NK-92 treated with Interleukin-12 subunit alpha and Interleukin-12 subunit beta, amount 100 ng/mL, for 24 hours (cell line): ENCODE results near the gene ASCC3.
"Not testable (repeated sequence)": the region's sequence is repeated elsewhere in the genome, so short reads cannot be mapped to it uniquely, and the experiment has no call there.

Experiments used
- DNase-seq: peaks from one replicate; lab custom pipeline; 2025; lab: John Stamatoyannopoulos, UW

ASCC3 gene

DNA sequence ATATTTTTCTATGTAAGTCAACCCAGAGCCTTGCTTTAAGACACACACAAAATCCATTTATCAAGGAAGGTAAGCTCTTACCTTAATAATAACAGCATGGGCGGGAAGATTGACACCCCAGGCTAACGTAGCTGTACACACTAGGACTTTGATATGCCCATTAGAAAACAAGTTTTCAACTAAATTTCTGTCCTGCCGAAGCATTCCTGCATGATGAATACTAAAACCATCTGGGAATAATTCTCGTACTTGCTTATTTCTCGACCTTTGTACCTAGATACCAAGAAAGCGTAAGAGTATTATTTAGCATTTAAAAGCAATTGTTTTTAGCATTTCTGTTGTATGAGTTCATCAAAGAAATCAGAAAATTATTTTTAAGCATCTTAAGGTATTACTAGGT is 218.9 kb downstream of the ASCC3 start:
- DNase-seq: no peak

DNA sequence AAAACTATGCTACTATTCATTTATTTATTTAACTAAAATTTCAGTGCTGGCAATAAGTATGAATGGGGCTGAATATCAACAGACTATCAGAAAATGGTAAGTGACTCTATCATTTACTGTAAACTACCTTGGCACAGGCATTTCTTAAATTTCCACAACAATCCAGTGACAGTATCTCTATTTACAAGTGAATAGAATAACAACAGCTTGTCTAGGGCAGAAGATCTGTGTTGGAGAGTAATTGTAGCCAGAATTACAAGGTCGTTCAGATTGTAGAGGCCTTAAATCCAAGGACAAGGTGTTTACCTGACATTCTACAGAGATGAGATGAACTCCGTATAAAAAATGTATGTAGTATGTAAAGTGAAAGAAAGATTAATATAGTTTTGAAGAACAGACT is 222.6 kb downstream of the ASCC3 start:
- no peak for DNase-seq

DNA sequence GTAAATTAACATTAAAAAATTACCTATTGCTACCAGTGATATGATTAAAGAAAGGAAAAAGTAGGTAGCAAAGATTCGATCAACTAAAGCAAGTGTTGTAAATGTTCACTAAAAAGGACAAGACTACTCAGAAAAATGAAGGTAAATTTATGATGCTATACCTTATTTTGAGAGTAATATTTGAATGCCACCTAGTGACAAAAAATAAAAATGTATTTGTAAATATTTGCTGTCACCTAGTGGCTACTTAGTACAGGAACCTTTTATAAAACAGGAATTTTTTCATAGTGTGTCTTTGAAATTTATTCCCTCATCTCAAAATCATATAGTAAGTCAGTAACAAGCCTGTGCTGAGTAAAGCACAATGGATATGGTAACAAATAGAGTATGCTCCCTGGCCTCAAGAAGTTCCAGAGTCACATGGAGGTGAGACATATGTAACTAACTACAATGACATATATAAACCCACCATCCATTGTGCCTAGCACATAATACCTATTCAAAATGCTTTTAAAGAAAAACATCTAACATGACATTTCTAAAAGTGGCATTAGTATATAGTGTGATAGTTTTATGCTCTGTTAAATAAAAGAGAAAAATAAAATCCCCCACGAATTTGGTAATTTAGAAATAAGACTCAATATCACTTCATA is 223.3 kb downstream of the ASCC3 start:
- DNase-seq: no peak

DNA sequence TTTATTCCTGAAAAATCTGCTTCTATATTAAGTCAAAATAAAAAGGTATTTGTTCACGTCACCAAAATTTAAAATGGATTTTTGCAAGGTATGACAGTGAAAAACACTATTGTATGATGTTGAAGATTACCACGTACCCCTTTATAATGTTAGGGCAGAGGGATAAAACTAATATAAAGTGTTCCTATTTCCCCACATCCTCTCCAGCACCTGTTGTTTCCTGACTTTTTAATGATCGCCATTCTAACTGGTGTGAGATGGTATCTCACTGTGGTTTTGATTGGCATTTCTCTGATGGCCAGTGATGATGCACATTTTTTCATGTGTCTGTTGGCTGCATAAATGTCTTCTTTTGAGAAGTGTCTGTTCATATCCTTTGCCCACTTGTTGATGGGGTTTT is 240.0 kb downstream of the ASCC3 start:
- DNase-seq: not testable (repeated sequence)

DNA sequence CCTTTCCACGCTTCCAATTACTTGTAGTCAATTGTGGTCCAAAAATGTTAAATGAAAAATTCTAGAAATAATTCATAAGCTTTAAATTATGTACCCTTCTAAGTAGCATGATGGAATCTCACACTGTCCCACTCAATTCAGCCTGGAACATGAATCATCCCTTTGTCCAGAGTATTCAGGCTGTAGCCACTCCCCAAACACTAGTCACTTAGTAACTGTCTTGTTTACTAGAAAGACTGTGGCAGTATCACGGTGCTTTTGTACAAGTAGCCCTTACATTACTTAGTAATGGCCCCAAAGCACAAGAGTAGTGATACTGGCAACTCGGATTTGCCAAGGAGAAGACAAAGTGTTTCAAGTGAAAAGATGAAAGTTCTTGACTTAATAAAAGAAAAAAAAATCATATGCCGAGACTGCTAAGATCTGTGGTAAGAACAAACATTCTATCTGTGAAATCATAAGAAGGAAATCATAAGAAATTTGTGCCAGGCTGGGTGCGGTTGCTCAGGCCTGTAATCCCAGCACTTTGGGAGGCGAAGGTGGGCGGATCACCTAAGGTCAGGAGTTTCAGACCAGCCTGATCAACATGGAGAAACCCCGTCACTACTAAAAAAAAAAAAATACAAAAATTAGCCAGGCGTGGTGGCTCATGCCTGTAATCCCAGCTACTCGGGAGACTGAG is 247.9 kb downstream of the ASCC3 start:
- DNase-seq: no peak

DNA sequence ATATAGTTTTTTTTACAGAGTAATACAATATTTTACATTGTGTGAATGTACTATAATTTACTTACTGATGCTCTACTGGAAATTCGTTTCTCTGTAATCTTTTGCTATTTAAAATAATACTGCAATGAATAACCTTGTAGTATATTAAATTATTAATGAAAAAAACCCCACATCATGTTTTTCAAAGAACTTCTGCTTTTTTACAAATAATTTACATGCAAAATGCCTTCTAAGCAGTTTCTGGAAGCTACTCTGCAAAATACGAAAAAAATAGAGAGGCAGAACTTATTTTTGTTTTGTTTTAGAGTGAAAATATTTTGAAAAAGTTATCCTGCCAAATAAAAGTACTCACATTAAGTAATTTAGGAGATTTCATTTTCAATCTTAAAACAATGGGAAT is 250.6 kb downstream of the ASCC3 start:
- DNase-seq: no peak

DNA sequence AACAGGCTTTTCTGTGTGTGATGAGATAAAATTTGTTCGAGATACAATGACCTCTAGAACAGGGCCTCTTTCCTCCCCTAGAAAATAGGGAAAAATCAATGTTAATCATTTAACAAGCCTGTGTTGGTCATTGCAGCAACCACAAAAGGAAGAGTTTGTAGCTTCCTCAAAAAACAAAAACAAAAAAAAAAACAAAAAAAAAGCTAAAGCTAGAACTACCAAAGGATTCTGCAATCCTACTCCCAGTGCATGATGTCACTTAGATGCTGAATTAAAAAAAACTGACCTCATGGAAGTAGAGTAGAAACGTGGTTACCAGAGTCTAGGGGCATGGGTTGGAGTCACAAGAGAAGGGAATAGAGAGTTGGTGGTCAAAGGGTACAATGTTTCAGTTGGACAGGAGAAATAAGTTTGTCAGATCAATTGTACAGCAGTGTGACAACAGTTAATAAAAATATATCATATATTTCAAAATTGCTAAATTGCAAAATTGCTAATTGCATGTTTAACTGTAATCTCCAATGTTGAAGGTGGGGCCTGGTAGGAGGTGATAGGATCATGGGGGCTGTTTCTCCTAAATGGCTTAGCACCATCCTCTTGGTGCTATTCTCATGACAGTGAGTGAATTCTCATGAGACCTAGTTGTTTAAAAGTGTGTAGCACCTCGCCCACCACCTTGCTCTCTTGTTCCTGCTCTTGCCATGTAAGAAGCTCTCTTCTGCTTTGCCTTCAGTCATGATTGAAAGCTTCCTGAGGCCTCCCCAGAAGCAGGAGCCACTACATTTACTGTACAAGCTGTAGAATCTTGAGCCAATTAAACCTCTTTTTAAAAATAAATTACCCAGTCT is 253.0 kb downstream of the ASCC3 start:
- no peak for DNase-seq

DNA sequence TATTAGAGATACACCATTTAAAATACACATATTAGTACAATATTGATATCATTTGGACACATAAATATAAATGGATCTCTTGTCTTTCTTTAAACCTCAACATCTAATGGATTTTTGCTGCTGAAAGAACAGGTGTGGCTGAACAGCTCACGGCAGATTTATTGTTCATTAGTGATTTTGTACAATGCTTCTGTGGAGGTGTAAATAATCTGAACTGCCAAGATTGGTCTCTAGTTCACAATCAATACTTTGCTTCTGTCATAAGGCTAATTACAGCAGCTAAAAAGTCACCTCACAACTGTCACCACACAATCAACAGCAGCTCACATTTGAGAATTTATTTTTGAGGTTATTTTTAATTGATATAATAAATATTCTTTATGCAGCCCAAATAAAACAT is 254.4 kb downstream of the ASCC3 start:
- DNase-seq: no peak

DNA sequence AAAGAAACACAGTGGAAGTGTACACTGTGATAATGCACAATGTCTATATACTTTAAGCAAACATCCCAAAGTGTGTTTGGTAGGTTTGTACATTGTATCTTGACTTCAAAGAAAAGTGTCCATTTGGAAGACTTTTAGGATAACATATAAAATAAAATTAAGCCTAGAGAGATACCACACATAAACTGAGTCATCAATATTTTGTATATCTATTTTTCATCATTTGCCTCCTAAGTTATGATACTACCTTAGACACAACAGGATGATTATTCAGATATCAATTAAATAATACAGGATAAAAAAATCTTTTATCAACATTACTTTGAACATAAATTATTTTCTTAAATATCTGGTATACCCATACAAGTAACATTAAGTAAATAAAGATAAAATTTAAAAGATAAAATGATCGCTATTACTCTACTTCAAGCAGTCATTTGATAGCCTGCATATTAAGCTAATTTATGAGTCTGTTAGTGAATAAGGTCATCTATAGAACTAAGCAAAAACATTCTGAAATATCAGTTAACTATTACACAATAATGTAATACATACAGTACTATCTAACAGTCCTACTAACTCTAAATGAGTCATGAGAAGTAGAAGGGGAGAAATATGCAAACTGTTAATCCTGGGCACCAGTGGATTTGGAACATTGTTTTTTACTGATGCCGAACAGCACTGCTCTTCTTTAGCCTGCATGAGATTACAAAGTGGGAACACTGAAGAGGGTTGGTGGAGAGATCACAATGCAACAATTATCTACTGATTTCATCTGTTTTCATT is 258.0 kb downstream of the ASCC3 start:
- no peak for DNase-seq

DNA sequence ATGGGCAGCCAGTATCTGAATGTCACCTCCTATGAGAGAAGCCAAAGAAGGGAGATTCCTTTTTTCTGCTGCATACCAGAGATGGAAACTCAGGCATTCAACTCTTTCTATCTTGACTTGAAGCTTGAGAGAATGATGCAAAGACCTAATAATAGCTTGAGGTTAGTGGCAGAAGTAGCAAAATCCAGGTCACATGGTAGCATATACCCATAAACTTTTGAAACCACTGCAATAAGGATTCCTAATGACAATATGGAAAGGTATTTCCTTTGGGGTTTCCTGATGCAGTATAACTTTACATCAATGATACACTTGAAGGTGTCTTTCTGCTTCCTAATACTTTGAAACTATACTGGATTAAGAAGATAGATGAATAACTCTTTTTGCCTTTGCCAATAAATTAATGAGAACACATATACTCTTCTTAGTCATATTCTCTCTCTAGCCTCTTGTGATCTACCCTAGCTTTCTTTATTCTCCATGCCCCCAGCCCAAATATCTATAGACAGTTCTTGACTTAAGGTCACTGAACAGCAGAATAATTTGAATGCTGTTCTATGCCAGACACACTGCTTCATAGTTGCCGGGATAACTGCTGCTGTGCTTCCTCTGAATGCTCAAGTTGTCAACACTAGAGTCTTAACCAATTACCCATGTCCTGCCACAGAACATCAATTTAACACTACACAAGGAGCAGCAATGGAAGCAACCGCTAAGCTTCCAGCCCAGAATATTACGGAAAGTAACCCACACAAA is 260.9 kb downstream of the ASCC3 start:
- no peak for DNase-seq

DNA sequence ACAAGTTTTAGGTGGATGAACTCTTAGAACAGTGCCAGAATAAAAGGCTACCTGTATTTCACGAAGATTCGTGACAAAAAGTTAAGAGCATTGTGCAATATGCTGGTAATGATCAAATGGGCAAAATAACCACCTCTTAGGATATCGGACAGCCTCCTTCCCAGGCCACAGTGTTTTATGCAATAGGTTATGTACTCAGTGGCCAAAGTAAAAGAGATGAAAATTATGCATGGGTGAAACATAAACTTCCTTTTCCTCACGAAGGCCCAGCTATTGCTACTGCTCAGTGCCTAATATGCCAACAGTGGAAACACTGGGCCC is 262.8 kb downstream of the ASCC3 start:
- DNase-seq: no peak

DNA sequence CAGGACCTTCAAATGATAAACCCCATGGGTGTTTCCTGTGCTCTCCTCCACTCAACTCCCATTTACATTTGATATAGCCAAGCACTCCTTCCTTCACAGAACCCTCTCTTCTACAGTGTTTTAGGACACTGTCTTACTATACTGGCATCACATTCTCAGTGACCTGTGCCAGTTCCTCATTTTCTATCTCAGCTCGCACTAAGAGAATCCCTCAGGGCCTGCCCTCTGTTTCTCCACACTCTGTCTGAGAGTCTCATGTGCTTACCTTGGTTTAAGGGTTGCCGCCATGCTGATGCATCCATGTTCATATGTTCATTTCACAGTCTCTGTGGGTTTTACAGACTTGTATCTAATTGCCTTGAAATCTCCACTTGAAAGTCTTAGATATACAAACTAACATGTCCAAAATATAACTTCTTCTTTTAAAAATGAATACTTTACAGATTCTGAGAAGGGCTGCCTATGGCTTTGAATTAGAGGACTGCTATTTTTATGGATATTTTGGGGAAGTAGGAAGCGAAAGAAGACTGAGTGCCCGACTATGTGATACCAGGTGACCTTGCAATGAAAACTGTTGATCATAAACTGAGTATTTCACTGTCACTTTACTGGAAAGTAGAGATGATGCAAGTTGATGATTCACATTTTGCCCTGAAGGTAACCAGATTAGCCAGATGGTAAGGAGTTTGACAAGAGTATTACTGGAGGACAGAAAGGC is 263.3 kb downstream of the ASCC3 start:
- no peak for DNase-seq

DNA sequence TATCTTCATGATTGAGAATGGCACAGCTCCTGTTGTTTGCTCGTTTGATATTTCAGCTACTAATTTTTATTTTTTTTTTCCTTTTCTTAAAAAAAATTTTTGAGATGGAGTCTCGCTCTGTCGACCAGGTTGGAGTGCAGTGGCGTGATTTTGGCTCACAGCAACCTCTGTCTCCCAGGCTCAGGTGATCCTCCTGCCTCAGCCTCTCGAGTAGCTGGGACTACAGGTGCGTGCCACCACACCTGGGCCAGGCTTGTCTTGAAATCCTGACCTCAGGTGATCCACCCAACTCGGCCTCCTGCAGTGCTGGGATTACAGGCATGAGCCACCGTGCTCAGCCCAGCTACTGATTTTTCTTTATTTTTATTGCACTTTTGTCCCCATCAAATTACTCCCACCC is 266.2 kb downstream of the ASCC3 start:
- no peak for DNase-seq

DNA sequence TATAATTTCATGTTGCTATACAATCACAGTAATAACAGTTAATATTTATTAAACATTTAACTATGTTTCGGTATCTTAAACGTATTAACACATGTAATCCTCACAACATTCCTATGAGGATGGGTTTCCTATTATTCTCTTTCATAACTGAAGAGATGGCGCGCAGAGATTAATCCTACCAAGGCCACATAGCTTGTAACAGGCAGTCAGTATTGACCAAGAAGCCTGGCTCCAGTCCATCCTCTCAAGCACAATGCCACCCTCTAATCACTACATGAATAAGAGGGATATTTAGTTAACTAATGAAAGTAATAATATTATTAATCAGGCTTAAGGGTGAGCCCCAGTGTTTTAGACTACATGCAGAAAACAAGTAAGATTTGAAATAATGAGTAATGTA is 266.7 kb downstream of the ASCC3 start:
- DNase-seq: no peak

DNA sequence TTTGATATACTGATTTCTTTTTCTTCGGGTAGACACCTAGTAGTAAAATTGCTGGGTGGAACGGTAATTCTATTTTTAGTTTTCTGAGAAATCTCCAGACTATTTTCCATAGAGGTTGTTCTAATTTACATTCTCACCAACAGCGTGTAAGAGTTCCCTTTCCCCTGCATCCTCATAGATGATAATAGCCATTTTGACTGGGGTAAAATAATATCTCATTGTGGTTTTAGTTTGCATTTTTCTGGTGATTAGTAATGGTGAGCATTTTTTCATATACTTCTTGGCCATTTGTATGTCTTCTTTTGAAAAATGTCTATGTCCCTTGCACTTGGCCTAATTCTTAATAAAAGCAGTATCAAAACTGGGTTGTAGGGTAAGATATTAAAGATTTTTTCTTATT is 267.5 kb downstream of the ASCC3 start:
- DNase-seq: no peak

DNA sequence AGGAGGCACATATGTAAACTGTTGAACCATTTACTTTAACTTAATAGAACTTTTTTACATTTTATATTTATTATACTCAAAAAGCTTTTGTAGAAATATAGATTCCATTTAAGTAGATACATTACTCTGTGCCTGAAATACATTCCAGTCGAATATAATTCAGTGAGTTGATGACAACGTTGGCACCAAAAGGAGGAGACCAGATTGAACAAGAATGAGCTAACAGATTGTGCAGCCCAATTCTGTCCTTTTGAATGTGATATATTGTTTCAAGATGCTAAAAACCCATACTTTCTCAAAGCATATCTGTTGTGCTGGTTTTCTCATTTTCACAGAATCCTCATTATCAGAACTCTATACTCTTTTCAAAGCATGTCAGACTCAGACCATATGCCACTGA is 269.0 kb downstream of the ASCC3 start:
- DNase-seq: no peak

DNA sequence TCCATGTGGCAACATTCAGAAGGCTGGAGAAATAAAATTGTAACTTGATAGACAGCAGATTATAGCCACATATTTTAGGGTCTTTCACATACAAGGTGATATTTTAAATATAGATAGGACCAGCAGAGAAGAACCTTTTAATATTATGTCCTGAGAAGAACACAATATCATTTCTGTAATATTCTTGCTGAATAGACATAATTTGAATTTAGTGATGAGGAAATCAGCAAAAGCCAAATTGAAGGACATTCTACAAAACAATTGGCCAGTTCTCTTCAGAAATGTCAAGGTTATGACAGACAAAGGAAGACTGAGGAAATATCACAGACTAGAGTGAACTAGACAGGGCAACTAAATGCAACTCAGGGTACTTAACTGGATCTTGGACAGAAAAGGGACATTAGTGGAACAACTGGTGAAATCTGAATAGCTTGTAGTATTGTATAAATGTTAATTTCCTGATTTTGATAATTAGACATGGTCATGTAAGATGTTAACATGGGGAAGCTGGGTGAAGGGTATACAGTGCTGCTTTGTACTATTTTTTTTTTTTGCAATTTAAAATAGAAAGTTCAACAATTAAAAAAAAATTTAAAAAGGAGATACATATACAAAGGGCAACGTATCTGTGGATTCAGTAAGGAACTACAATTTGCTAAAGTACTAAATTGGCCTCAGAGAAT is 281.9 kb downstream of the ASCC3 start:
- no peak for DNase-seq

DNA sequence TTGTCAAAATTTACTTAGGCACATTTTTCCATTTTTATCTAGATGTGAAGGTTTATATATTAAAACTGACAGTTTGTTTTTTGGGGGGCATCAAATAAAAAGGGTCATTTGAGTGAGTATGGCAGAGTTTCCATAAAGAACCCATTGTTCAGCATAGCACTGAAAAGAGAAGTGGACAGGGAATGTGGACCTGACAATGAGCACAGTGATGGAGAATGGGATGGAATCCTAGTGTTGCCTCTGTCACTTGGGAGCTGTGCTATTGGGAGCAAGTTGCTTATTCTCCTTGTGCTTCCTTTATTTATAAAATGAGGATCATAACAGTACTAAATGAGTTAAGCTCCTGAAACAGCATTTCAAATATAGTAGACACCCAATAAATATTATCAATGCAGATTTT is 285.7 kb downstream of the ASCC3 start:
- DNase-seq: no peak

DNA sequence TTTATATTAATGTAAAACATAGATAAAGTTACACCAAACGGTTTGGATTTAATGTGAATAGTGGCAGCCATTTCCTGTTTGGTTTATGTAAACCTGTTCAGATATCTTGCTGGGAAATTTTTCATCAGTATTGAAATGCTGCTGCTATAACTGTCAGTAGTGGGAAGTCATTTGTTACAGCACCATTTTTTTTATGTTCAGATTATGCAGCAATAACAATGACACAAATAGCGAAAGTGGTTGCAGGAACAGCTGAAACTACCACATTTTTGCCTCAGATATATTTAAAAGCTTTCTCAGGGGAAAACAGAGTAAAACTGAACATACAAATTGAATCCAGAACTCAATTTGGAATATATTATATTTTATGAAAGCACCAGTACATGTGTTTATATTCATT is 287.6 kb downstream of the ASCC3 start:
- DNase-seq: no peak

DNA sequence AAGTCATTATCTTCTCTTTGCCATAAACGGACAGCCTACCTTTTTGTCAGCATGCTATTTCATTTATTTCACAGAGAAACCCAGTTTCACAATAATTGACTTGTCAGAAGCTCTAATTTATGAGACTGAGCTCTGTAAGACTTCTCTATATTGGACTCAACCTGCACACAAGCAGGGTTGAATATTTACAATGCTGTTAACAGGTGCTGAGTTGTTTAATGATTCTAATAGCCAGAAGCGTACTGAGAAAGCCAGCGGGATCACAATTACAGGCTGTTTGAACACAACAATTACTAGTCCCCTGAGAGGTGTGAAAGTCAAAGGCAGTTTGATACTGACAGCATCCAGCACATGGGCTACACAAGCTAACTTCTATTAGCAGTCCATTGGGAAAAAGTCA is 288.2 kb downstream of the ASCC3 start:
- DNase-seq: no peak

DNA sequence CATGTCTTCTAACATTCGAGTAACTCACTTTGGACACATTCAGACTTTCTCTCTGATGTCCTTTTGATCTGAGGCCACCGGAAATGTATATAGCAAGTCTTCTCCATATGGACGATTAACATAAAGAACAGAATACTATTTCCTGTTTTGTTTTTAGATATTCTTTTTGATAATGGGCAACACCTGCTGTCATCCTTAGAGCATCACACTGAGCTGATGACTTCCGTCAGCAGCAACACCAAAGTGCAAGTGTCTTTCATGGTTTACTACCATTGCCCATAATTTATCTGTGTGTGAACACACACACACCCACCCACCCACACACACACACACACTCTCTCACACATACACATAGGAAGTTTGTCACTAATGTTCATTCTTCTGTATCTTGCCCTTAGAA is 303.7 kb downstream of the ASCC3 start:
- DNase-seq: no peak
